Femur (tissue), 1 donor: ENCODE data around the gene CCDC74A.
"Not testable (repeated sequence)": the region's sequence is repeated elsewhere in the genome, so short reads cannot be mapped to it uniquely, and the experiment has no call there.

Experiments
- DNase-seq: peaks from one replicate; pipeline ENCODE4 v3.0.0-alpha.2; 2017

CCDC74A gene

GRCh38 chr2:131529864-131530445, 2.3 kb downstream of the CCDC74A start:
- not testable (repeated sequence) for DNase-seq

- DNase-seq = not testable (repeated sequence)
Observed at GRCh38 chr2:131530626-131531344, 3.1 kb downstream of the CCDC74A start.

GRCh38 chr2:131531547-131532185, 4.0 kb downstream of the CCDC74A start:
- not testable (repeated sequence) for DNase-seq

- DNase-seq = not testable (repeated sequence)
Observed at GRCh38 chr2:131532723-131533608, 5.3 kb downstream of the CCDC74A start.

GRCh38 chr2:131533609-131534316, 6.1 kb downstream of the CCDC74A start:
- not testable (repeated sequence) for DNase-seq

GRCh38 chr2:131534317-131534672, 6.6 kb downstream of the CCDC74A start:
- not testable (repeated sequence) for DNase-seq

- DNase-seq = not testable (repeated sequence)
Observed at GRCh38 chr2:131534965-131535364, 7.3 kb downstream of the CCDC74A start.

GRCh38 chr2:131535526-131535925, 7.8 kb downstream of the CCDC74A start:
- DNase-seq = no peak

- DNase-seq = not testable (repeated sequence)
Observed at GRCh38 chr2:131535951-131536826, 8.5 kb downstream of the CCDC74A start.

- not testable (repeated sequence) for DNase-seq
Observed at GRCh38 chr2:131536841-131537240, 9.2 kb downstream of the CCDC74A start.

- DNase-seq = not testable (repeated sequence)
Observed at GRCh38 chr2:131538856-131539255, 11.2 kb downstream of the CCDC74A start.

- DNase-seq = no peak
Observed at GRCh38 chr2:131542438-131543384, 15.0 kb downstream of the CCDC74A start.

- DNase-seq = no peak
Observed at GRCh38 chr2:131543385-131543891, 15.8 kb downstream of the CCDC74A start.

GRCh38 chr2:131544006-131544812, 16.5 kb downstream of the CCDC74A start:
- DNase-seq = not testable (repeated sequence)

GRCh38 chr2:131544813-131545165, 17.1 kb downstream of the CCDC74A start:
- DNase-seq = not testable (repeated sequence)

- DNase-seq = no peak
Observed at GRCh38 chr2:131552871-131553270, 25.2 kb downstream of the CCDC74A start.

- DNase-seq = no peak
Observed at GRCh38 chr2:131556998-131557397, 29.3 kb downstream of the CCDC74A start.

- no peak for DNase-seq
Observed at GRCh38 chr2:131557558-131558321, 30.1 kb downstream of the CCDC74A start.
